Smooth muscle cell (in vitro differentiated cells): Measurements from ENCODE around the gene SEZ6. TPM values are rescaled to one million over a fixed set of nuclear protein-coding genes. Genes with fewer than 3 reads are reported as not detected.

Experiments used
- DNase-seq: peaks from one replicate; lab custom pipeline; 2025; ENCODE audit not compliant: unreplicated experiment; lab: John Stamatoyannopoulos, UW
- H2AFZ ChIP-seq: fragments of 200-600 bp; sonication (generic); 2 replicates; pipeline ENCODE4 v1.6.0; 2016; ENCODE audit warnings: antibody characterized with exemption, low read depth, mild to moderate bottlenecking
- H3F3A ChIP-seq: fragments of 200-600 bp; sonication (generic); 2 replicates; pipeline ENCODE4 v1.6.0; 2017; ENCODE audit warnings: antibody characterized with exemption, low read depth
- H3K27ac ChIP-seq: fragments of 200-600 bp; sonication (generic); 2 replicates; pipeline ENCODE4 v1.5.1; 2016; ENCODE audit warnings: low read depth, mild to moderate bottlenecking
- H3K27me3 ChIP-seq: fragments of 200-600 bp; sonication (generic); 2 replicates; pipeline ENCODE4 v1.6.1; 2016; ENCODE audit warnings: low read depth, mild to moderate bottlenecking
- H3K36me3 ChIP-seq: fragments of 200-600 bp; sonication (generic); 2 replicates; pipeline ENCODE4 v1.5.1; 2016; ENCODE audit warnings: low read depth
- H3K4me1 ChIP-seq: fragments of 200-600 bp; sonication (generic); 2 replicates; pipeline ENCODE4 v1.5.1; 2016; ENCODE audit warnings: low read depth
- H3K4me2 ChIP-seq: fragments of 200-600 bp; sonication (generic); 2 replicates; pipeline ENCODE4 v1.6.0; 2016; ENCODE audit warnings: mild to moderate bottlenecking
- H3K4me3 ChIP-seq: fragments of 200-600 bp; sonication (generic); 2 replicates; pipeline ENCODE4 v1.5.1; 2016; ENCODE audit warnings: mild to moderate bottlenecking
- H3K79me2 ChIP-seq: fragments of 200-600 bp; sonication (generic); 2 replicates; pipeline ENCODE4 v1.6.0; 2016; ENCODE audit warnings: low read depth, mild to moderate bottlenecking
- H3K9ac ChIP-seq: fragments of 200-600 bp; sonication (generic); 2 replicates; pipeline ENCODE4 v1.6.0; 2016; ENCODE audit warnings: low read depth
- H3K9me3 ChIP-seq: fragments of 200-600 bp; sonication (generic); replicated peaks from 2 replicates; pipeline ENCODE4 v1.5.1; 2016; ENCODE audit warnings: low read depth
- H4K20me1 ChIP-seq: fragments of 200-600 bp; sonication (generic); 2 replicates; pipeline ENCODE4 v1.6.0; 2016; ENCODE audit warnings: low read depth
- CTCF ChIP-seq: fragments of 200-600 bp; sonication (generic); IDR thresholded peaks from 2 replicates; pipeline ENCODE4 v1.5.1; 2017; ENCODE audit warnings: borderline replicate concordance, mild to moderate bottlenecking, antibody characterized with exemption; ENCODE audit not compliant: insufficient read depth, poor library complexity, severe bottlenecking
- WGBS: methylation state at CpG from one replicate; pipeline ENCODE4 v1.1.7; 2016; ENCODE audit warnings: low lambda C conversion rate; 5-methylcytosine and 5-hydroxymethylcytosine counted together
- polyA plus RNA-seq: library from polyadenylated mRNA; unstranded; fragments of >200 nt; fragmentation: Nextera tagmentation; extraction: Ambion mirVana; gene quantifications from 2 replicates; pipeline ENCODE4 v1.2.1, GENCODE V29; 2016
- total RNA-seq: library from RNA; depleted of rRNA; stranded (reverse); fragments of >200 nt; gene quantifications from 2 replicates; pipeline ENCODE4 v1.2.3, GENCODE V29; 2014

SEZ6 gene
- total and polyA plus RNA-seq, 2 experiments from 2014 or later, result not detected

- Histone ChIP-seq H4K20me1 (peaks cover 100% of the 10 kb centered on the region), H3K27ac (no peak overlapping the region), H3K4me3 (no peak overlapping the region), H3K27me3 (no peaks in the 10 kb centered on the region), H3K36me3 (peaks cover 4% of the 10 kb centered on the region), H3F3A (peaks cover 16% of the 10 kb centered on the region), H3K4me2 (no peak overlapping the region), H2AFZ (no peak overlapping the region), H3K9me3 (no peaks in the 10 kb centered on the region), H3K79me2 (peaks cover 71% of the 10 kb centered on the region), H3K9ac (no peak overlapping the region), H3K4me1 (no peaks in the 10 kb centered on the region)
- WGBS, result 80% methylated on average over 2 of the region's 2 CpGs
- DNase-seq, result no peak
- no peak for TF ChIP-seq CTCF
Measured at GRCh38 chr17:28928061-28928460, 77.8 kb downstream of the SEZ6 start.

GRCh38 chr17:28926786-28927185 lies 79.0 kb downstream of the SEZ6 start:
- H3K4me3 ChIP-seq, result no peak overlapping the region
- no peaks in the 10 kb centered on the region for H3K9me3 ChIP-seq
- H3K9ac ChIP-seq, result peak overlapping the region; percentile 33
- H4K20me1 ChIP-seq, result peaks cover 100% of the 10 kb centered on the region
- DNase-seq, result no peak
- no peak overlapping the region for H2AFZ ChIP-seq
- peak overlapping the region; percentile 67 for H3K4me2 ChIP-seq
- no peaks in the 10 kb centered on the region for H3K27me3 ChIP-seq
- peaks cover 4% of the 10 kb centered on the region for H3K36me3 ChIP-seq
- no peaks in the 10 kb centered on the region for H3K4me1 ChIP-seq
- WGBS, result 81% methylated on average over 4 of the region's 4 CpGs
- H3K27ac ChIP-seq, result peak overlapping the region; percentile 69
- TF ChIP-seq CTCF, result no peak
- H3F3A ChIP-seq, result peaks cover 16% of the 10 kb centered on the region
- peaks cover 67% of the 10 kb centered on the region for H3K79me2 ChIP-seq

- no peak for TF ChIP-seq CTCF
- H3K4me3 ChIP-seq, result no peak overlapping the region
- peak overlapping the region; percentile 69 for H3K27ac ChIP-seq
- no peaks in the 10 kb centered on the region for H3K27me3 ChIP-seq
- H3K9me3 ChIP-seq, result no peaks in the 10 kb centered on the region
- no peak for DNase-seq
- WGBS, result 82% methylated on average over 2 of the region's 2 CpGs
- no peak overlapping the region for H2AFZ ChIP-seq
- peaks cover 4% of the 10 kb centered on the region for H3K36me3 ChIP-seq
- H3K4me2 ChIP-seq, result peak overlapping the region; percentile 67
- peak overlapping the region; percentile 33 for H3K9ac ChIP-seq
- peaks cover 63% of the 10 kb centered on the region for H3K79me2 ChIP-seq
- H3K4me1 ChIP-seq, result no peaks in the 10 kb centered on the region
- peaks cover 100% of the 10 kb centered on the region for H4K20me1 ChIP-seq
- H3F3A ChIP-seq, result peaks cover 16% of the 10 kb centered on the region
Measured at GRCh38 chr17:28926366-28926765, 79.5 kb downstream of the SEZ6 start.

GRCh38 chr17:28925912-28926365 lies 79.9 kb downstream of the SEZ6 start:
- H3K4me1 ChIP-seq, result no peaks in the 10 kb centered on the region
- H3K9ac ChIP-seq, result no peak overlapping the region
- no peak overlapping the region for H2AFZ ChIP-seq
- H3K4me2 ChIP-seq, result peak overlapping the region; percentile 67
- H3K9me3 ChIP-seq, result no peaks in the 10 kb centered on the region
- H3K36me3 ChIP-seq, result peaks cover 4% of the 10 kb centered on the region
- H3K4me3 ChIP-seq, result no peak overlapping the region
- TF ChIP-seq CTCF, result no peak
- H3K79me2 ChIP-seq, result peaks cover 59% of the 10 kb centered on the region
- 14% methylated on average over 2 of the region's 2 CpGs for WGBS
- peak overlapping the region; percentile 69 for H3K27ac ChIP-seq
- DNase-seq, result no peak
- H3K27me3 ChIP-seq, result no peaks in the 10 kb centered on the region
- peaks cover 100% of the 10 kb centered on the region for H4K20me1 ChIP-seq
- peaks cover 16% of the 10 kb centered on the region for H3F3A ChIP-seq
